Ureter (tissue), 1 donor: ENCODE data around the gene APCDD1. TPM values are rescaled to one million over a fixed set of nuclear protein-coding genes. Genes with fewer than 3 reads are reported as not detected.
"Not testable (repeated sequence)": the region's sequence is repeated elsewhere in the genome, so short reads cannot be mapped to it uniquely, and the experiment has no call there.

Source experiments
- DNase-seq: peaks from one replicate; pipeline ENCODE4 v3.0.0-alpha.2; 2020; ENCODE audit warnings: low spot score
- total RNA-seq: library from RNA; stranded (reverse); gene quantifications from one replicate; pipeline ENCODE4 v1.2.4, GENCODE V29; 2023
- donor health status: DM: yes; HTN: yes; CAD: no.

Gene APCDD1
- total RNA-seq, 1 donor from 2014 or later = 98.4 TPM

GRCh38 chr18:10525697-10526560 lies 71.5 kb downstream of the APCDD1 start, which contains the start of gene NAPG:
Gene NAPG, plus strand, starts transcription at chr18:10526027. Its CDS starts 76 bp downstream, at chr18:10526103.
- peak; percentile 92 for DNase-seq

- no peak for DNase-seq
Observed at GRCh38 chr18:10526561-10526949, 72.1 kb downstream of the APCDD1 start.

GRCh38 chr18:10528439-10528838 lies 74.0 kb downstream of the APCDD1 start:
- no peak for DNase-seq

GRCh38 chr18:10530002-10530401 lies 75.6 kb downstream of the APCDD1 start:
- DNase-seq = no peak

GRCh38 chr18:10530852-10531251 lies 76.4 kb downstream of the APCDD1 start:
- no peak for DNase-seq

- DNase-seq = no peak
Observed at GRCh38 chr18:10533111-10533510, 78.7 kb downstream of the APCDD1 start.

- no peak for DNase-seq
Observed at GRCh38 chr18:10536280-10536679, 81.8 kb downstream of the APCDD1 start.

GRCh38 chr18:10537765-10538164 lies 83.3 kb downstream of the APCDD1 start:
- no peak for DNase-seq

GRCh38 chr18:10539124-10539523 lies 84.7 kb downstream of the APCDD1 start:
- DNase-seq = not testable (repeated sequence)

Other genes starting within 250 kb of the APCDD1 start
- gene NAPG, start 71.4 kb downstream of the APCDD1 start, total RNA-seq = 50.2 TPM